Middle frontal gyrus (tissue), 1 donor: ENCODE data around the gene OR4Q3.
"Not testable (repeated sequence)": the region's sequence is repeated elsewhere in the genome, so short reads cannot be mapped to it uniquely, and the experiment has no call there.

Experiments used
- DNase-seq: peaks from one replicate; pipeline ENCODE4 v3.0.0-alpha.2; 2015; ENCODE audit warnings: low spot score; ENCODE audit errors: extremely low spot score

Gene OR4Q3

GRCh38 chr14:19743256-19743655 is at the start of gene OR4Q3:
OR4Q3 (plus strand) TSS chr14:19743571.
- DNase-seq, result no peak

GRCh38 chr14:19729359-19729758 is 14.0 kb upstream of the OR4Q3 start:
- no peak for DNase-seq

- no peak for DNase-seq
Measured at GRCh38 chr14:19729763-19730162, 13.6 kb upstream of the OR4Q3 start.

GRCh38 chr14:19733893-19734292 is 9.5 kb upstream of the OR4Q3 start:
- not testable (repeated sequence) for DNase-seq

- not testable (repeated sequence) for DNase-seq
Measured at GRCh38 chr14:19752316-19752715, 8.9 kb downstream of the OR4Q3 start.

- no peak for DNase-seq
Measured at GRCh38 chr14:19754172-19754571, 10.8 kb downstream of the OR4Q3 start.

GRCh38 chr14:19771491-19771890 is 28.1 kb downstream of the OR4Q3 start:
- DNase-seq, result not testable (repeated sequence)

GRCh38 chr14:19771895-19772430 is 28.6 kb downstream of the OR4Q3 start:
- no peak for DNase-seq

GRCh38 chr14:19772454-19772853 is 29.1 kb downstream of the OR4Q3 start:
- DNase-seq, result not testable (repeated sequence)

- not testable (repeated sequence) for DNase-seq
Measured at GRCh38 chr14:19773204-19773603, 29.8 kb downstream of the OR4Q3 start, which contains the start of gene OR4M1. OR4M1 (plus strand) TSS chr14:19773504; CDS start chr14:19780323, 6,819 bp downstream.

- DNase-seq, result no peak
Measured at GRCh38 chr14:19775587-19775986, 32.2 kb downstream of the OR4Q3 start.

- not testable (repeated sequence) for DNase-seq
Measured at GRCh38 chr14:19785848-19786247, 42.5 kb downstream of the OR4Q3 start.

GRCh38 chr14:19787318-19787717 is 43.9 kb downstream of the OR4Q3 start:
- not testable (repeated sequence) for DNase-seq

GRCh38 chr14:19788150-19788549 is 44.8 kb downstream of the OR4Q3 start:
- DNase-seq, result not testable (repeated sequence)

GRCh38 chr14:19796520-19797108 is 53.2 kb downstream of the OR4Q3 start:
- not testable (repeated sequence) for DNase-seq
